Dermis blood vessel endothelial cell (primary cell): ENCODE data around the gene ZNF132. TPM values are rescaled to one million over a fixed set of nuclear protein-coding genes. Genes with fewer than 3 reads are reported as not detected.

ENCODE experiments used
- DNase-seq: peaks from one replicate; pipeline ENCODE4 v3.0.0; 2010
- total RNA-seq: library from RNA; depleted of rRNA; stranded (reverse); fragments of >200 nt; gene quantifications from 2 replicates; pipeline ENCODE4 v1.2.3, GENCODE V29; 2014

Gene ZNF132
- total RNA-seq, 1 donor from 2014 or later = 7.5 TPM

DNA sequence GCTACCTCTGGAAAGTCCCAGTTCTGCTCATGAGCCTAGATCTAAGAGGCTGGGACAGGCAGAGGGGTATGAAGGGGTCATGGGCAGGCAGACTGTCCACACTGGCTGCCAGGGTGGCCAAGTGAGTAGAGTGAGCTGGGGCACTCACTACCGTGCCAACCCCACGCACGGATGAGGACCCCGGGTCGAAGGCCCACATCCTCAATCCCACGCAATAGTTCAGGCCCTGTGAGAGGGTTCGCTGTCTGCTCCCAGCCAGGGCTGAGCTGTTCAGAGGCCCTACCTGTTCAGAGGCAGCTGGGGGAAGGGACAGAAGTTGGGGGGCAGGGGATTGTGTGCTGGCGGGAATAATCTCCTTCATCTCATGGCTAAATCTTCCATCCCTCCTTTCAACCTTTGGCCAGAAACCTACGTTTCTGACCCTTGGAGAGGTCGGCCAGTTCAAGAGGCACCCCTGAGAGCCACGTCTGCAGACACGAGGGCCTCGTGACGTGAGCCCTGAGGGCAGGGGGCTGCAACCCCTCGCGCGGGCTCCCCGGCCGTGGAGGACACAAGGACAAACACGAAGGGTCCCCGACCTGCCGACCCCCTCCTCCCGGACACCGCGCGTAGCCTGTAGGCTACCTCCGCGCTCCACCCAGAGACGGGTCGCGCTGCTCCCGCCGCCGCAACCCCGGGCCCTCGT is 53.9 kb downstream of the ZNF132 start:
- no peak for DNase-seq

DNA sequence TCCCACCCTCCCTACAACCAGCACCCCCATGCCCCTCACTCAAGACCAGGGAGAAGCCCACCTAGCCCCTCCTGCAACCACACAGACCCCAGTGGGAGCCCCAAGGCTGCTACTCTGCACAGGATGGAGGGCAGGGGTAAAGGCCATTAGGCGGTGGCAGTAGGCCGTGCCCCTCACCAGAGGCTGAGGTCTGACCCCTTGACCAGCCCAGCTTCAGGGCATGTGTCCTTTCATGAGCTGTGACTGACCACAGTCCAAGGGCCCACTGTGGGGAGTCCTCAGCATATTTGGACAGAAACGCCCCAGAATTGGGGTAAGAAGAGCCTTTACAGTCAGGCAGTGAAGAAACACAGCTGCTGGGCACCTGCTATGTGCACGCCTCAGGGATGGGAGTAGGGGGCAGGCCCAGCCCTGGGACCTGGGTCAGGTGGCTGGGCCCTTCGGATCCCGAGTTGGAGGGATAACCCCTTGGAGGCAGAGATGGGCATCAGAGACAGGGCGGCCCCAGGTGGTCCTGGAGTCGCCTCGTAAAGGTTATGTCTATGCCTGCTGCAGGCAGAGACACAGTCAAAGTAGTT is 54.6 kb downstream of the ZNF132 start:
- DNase-seq = no peak

GRCh38 chr19:58382997-58383603 is 56.9 kb downstream of the ZNF132 start:
- DNase-seq = no peak

Other genes with a start within 250 kb of the ZNF132 start
- 57.9 and 67.4 TPM in 2 replicates for gene ZNF544, start 211.2 kb downstream of the ZNF132 start, total RNA-seq
- gene ZNF8, start 161.2 kb downstream of the ZNF132 start, total RNA-seq = 5.6 and 6.1 TPM in 2 replicates
- 24.1 and 31.8 TPM in 2 replicates for gene ERVK3-1, start 134.8 kb downstream of the ZNF132 start, total RNA-seq
- 3.4 and 3.7 TPM in 2 replicates for gene ZSCAN22, start 113.2 kb downstream of the ZNF132 start, total RNA-seq
- 0.37 and 12.4 TPM in 2 replicates for gene A1BG, start 86.7 kb downstream of the ZNF132 start, total RNA-seq
- 1.3 and 2.9 TPM in 2 replicates for gene ZNF497, start 77.4 kb downstream of the ZNF132 start, total RNA-seq
- gene ZNF837, start 59.1 kb downstream of the ZNF132 start, total RNA-seq = 3.5 and 4.1 TPM in 2 replicates
- gene RPS5, start 52.9 kb downstream of the ZNF132 start, total RNA-seq = 1,348 and 2,550 TPM in 2 replicates
- gene RNF225, start 44.5 kb downstream of the ZNF132 start, total RNA-seq = not detected in 2 replicates
- gene ZNF584, start 31.5 kb downstream of the ZNF132 start, total RNA-seq = 8.2 and 12.0 TPM in 2 replicates
- 7.8 and 8.2 TPM in 2 replicates for gene ZNF324B, start 11.5 kb upstream of the ZNF132 start, total RNA-seq
- 13.1 and 18.5 TPM in 2 replicates for gene ZNF324, start 26.9 kb upstream of the ZNF132 start, total RNA-seq
- gene ZNF446, start 36.2 kb upstream of the ZNF132 start, total RNA-seq = 7.1 and 7.6 TPM in 2 replicates
- gene SLC27A5, start 71.8 kb upstream of the ZNF132 start, total RNA-seq = 3.7 and 4.1 TPM in 2 replicates
- gene ZBTB45, start 79.7 kb upstream of the ZNF132 start, total RNA-seq = 6.1 and 9.3 TPM in 2 replicates
- gene TRIM28, start 103.9 kb upstream of the ZNF132 start, total RNA-seq = 259 and 492 TPM in 2 replicates
- 84.6 and 107 TPM in 2 replicates for gene CHMP2A, start 115.0 kb upstream of the ZNF132 start, total RNA-seq
- 58.9 and 67.6 TPM in 2 replicates for gene UBE2M, start 118.5 kb upstream of the ZNF132 start, total RNA-seq
- gene MZF1, start 133.2 kb upstream of the ZNF132 start, total RNA-seq = 14.5 and 15.8 TPM in 2 replicates